Suprapubic skin (tissue), 4 donors: ENCODE data around the gene PANX2.

Source experiments
- EP300 ChIP-seq: sonication (generic); formaldehyde crosslinking; IDR thresholded peaks from one replicate; pipeline ENCODE4 v1.6.1; 2017; ENCODE audit warnings: antibody characterized with exemption
- POLR2A ChIP-seq, 2 donors: fragments of 450-650 bp; IDR thresholded peaks; one replicate each; pipeline ENCODE4 v1.6.1; 2017; ENCODE audit warnings: antibody characterized with exemption in 2 of 2, mild to moderate bottlenecking in 2 of 2, moderate library complexity in 2 of 2
- POLR2AphosphoS5 ChIP-seq, 3 donors: sonication (generic); formaldehyde crosslinking; IDR thresholded peaks; one replicate each; pipeline ENCODE4 v1.6.1; 2017; ENCODE audit warnings: antibody characterized with exemption in 3 of 3
- TF ChIP-seq, protein P1 (sequence below), 2 donors: fragments of 200-600 bp in 1 of 2; fragments of 450-650 bp in 1 of 2; sonication (generic) in 1 of 2; IDR thresholded peaks; one replicate each; pipeline ENCODE4 v1.5.1; 2016 to 2019; ENCODE audit warnings: antibody characterized with exemption in 2 of 2, mild to moderate bottlenecking in 1 of 2, moderate library complexity in 1 of 2

DNA sequence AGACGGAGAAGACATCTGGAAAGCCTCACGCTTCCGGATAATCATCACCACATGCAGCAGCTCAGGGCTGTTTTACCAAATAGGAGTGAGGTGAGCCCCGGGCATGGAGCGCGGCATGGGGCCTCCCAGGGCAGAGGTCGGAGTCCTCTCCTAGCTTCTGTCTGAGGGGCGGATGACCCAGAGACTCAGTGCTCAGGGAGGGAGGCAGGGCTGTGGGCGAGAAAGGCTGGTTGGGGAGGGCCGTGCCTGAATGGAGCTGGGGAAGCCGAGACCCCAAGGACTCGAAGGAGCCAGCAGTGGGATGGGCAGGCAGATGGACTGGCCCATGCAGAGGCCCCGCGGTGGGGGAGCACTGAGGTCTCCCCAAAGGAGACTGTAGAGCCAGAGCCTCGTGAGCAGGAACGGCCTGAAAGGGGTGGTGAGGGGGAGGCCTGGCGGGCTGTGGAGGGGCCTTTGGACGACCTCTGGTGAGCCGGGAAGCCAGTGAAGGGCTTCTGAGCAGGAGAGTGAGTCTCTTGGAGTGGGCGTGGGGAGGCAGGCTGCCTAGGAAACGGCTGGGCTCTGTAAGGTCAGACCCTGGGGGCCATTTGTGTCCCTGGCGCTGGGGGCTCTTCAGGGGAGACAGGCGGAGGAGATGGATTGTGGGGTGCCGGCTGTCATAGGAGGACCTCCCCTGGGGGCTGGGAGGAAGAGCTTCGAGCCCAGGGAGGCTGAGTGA lies 24.7 kb upstream of the PANX2 start:
- TF ChIP-seq, protein P1, sequence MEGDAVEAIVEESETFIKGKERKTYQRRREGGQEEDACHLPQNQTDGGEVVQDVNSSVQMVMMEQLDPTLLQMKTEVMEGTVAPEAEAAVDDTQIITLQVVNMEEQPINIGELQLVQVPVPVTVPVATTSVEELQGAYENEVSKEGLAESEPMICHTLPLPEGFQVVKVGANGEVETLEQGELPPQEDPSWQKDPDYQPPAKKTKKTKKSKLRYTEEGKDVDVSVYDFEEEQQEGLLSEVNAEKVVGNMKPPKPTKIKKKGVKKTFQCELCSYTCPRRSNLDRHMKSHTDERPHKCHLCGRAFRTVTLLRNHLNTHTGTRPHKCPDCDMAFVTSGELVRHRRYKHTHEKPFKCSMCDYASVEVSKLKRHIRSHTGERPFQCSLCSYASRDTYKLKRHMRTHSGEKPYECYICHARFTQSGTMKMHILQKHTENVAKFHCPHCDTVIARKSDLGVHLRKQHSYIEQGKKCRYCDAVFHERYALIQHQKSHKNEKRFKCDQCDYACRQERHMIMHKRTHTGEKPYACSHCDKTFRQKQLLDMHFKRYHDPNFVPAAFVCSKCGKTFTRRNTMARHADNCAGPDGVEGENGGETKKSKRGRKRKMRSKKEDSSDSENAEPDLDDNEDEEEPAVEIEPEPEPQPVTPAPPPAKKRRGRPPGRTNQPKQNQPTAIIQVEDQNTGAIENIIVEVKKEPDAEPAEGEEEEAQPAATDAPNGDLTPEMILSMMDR (IDR thresholded peaks at IDR 0.05): no peak
- no peak for TF ChIP-seq POLR2A (IDR thresholded peaks at IDR 0.05)
- no peak for TF ChIP-seq EP300
- no peak for TF ChIP-seq POLR2AphosphoS5 (IDR thresholded peaks at IDR 0.05)
